ENCODE results near the gene TPD52L2. TPM values are rescaled to one million over a fixed set of nuclear protein-coding genes. Genes with fewer than 3 reads are reported as not detected.

The TPD52L2 gene
- total RNA-seq, 1 donor from 2014 or later: 141 TPM

GRCh38 chr20:63858393-63859165, 6.5 kb upstream of the TPD52L2 start:
- H3K4me3 Mint-ChIP-seq (ENCODE audit: unreplicated experiment): peak overlapping the region; percentile 22

DNA sequence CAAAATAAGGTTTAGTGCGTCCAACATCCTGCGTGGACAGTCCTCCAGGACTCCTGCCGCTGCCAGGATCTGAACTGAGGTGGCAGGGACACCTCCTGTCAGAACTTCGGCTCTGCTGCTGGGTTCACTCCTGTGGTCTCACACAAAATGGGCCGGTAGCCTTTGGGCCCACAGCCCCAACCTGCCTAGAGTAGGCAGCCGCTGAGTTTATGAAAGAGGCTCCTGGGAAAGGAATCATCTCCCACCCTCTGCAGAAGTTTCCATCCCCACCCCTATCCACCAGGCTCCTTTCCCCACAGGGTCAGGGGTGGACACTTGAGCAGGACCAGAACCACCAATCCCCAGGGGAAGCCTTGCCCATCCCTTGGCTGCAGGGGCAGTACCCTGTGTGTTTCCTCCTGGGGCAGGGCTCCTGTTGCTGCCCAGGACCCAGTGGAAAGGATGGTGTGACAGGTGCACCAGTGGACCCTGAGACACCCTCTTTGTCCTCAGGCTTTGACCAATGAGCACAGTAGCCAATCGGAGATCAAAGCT, 5.8 kb upstream of the TPD52L2 start:
- H3K27ac Mint-ChIP-seq (ENCODE audit: unreplicated experiment): peak overlapping the region; percentile 41
- no peak for TF ChIP-seq CTCF (IDR thresholded peaks at IDR 0.05)
- peaks cover 33% of the 10 kb centered on the region for H3K4me1 Mint-ChIP-seq (ENCODE audit: low read depth)
- DNase-seq (ENCODE audit: low spot score): no peak
- H3K9me3 Mint-ChIP-seq (ENCODE audit: low read depth): no peaks in the 10 kb centered on the region
- H3K27me3 Mint-ChIP-seq (ENCODE audit: low read depth): no peaks in the 10 kb centered on the region
- peaks cover 2% of the 10 kb centered on the region for H3K36me3 Mint-ChIP-seq (ENCODE audit: low read depth)
- H3K4me3 Mint-ChIP-seq (ENCODE audit: unreplicated experiment): no peak overlapping the region

More at GRCh38 chr20:63858393-63859165, 6.5 kb upstream of the TPD52L2 start:
- Mint-ChIP-seq H3K4me1 (ENCODE audit: low read depth) (peaks cover 27% of the 10 kb centered on the region), H3K27ac (ENCODE audit: unreplicated experiment) (peak overlapping the region; percentile 51), H3K36me3 (ENCODE audit: low read depth) (peaks cover 2% of the 10 kb centered on the region), H3K9me3 (ENCODE audit: low read depth) (no peaks in the 10 kb centered on the region), H3K27me3 (ENCODE audit: low read depth) (no peaks in the 10 kb centered on the region)
- no peak for DNase-seq (ENCODE audit: low spot score)
- peak; percentile 73 for TF ChIP-seq CTCF (IDR thresholded peaks at IDR 0.05)

DNA sequence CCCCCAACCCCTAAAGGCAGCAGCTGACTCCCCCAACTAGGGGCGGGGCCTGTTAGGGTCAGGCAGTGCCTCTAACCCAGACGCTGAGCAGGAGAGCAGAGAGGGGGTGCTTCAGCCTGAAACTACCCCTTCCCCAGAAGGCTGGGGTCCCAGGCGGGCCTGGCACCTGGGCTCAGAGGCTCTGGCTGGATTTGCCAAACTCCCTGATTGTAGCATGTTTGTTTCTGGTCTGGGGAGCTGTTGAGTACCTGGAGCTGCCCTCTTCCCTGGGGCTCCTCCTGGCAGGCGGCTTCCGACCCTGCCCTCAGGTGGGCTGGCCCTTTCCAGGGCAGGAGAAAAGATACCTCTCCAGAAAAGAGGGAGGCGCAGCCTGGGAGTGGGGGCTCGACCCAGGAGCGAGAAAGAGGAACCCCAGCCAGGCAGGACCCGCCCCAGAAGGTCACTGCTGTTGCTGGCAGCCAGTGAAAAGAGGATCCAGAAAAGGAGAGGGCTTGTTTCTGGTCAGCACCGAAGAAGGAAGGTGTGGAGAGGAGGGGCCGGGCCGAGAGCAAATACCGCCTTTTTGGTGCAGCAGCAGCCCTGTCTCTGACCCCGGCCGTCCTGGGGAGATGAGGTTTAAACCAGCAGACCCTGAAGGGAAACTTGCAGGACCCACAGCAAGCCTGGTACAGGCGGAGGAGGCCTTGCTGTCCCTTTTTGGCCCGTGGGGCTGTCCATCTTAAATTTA, 4.6 kb upstream of the TPD52L2 start:
- Mint-ChIP-seq H3K4me3 (ENCODE audit: unreplicated experiment) (no peak overlapping the region), H3K9me3 (ENCODE audit: low read depth) (no peaks in the 10 kb centered on the region), H3K27ac (ENCODE audit: unreplicated experiment) (no peak overlapping the region)

DNA sequence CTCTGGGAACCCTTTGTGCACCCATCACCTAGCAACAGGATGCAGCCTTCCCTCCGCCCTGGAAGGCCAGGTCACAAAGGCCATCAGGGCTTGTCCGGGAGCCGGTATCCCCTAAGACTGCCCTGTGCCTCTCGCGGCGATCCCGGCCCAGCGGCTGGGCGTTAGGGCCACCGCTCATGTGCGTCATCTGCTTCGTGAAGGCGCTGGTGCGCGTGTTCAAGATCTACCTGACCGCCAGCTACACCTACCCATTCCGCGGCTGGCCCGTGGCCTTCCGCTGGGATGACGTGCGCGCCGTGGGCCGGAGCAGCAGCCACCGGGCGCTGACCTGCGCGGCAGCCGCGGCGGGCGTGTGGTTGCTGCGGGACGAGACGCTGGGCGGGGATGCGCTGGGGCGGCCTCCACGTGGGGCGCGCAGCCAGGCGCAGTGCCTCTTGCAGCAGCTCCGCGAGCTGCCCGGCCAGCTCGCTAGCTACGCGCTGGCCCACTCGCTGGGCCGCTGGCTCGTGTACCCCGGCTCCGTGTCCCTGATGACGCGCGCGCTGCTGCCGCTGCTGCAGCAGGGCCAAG, 3.6 kb upstream of the TPD52L2 start, which contains the start of gene ABHD16B:
Gene ABHD16B, plus strand, starts transcription at position 134 of the 570 bp plus-strand sequence. Its CDS starts 43 bp downstream, at position 177.
- H3K27ac Mint-ChIP-seq (ENCODE audit: unreplicated experiment): no peak within 1 kb of the TSS
- no peak for TF ChIP-seq CTCF (IDR thresholded peaks at IDR 0.05)
- peaks cover 40% of the 10 kb centered on the region for H3K4me1 Mint-ChIP-seq (ENCODE audit: low read depth)
- H3K9me3 Mint-ChIP-seq (ENCODE audit: low read depth): no peaks in the 10 kb centered on the region
- H3K27me3 Mint-ChIP-seq (ENCODE audit: low read depth): no peaks in the 10 kb centered on the region
- no peak for DNase-seq (ENCODE audit: low spot score)
- no peak within 1 kb of the TSS for H3K4me3 Mint-ChIP-seq (ENCODE audit: unreplicated experiment)
- H3K36me3 Mint-ChIP-seq (ENCODE audit: low read depth): peaks cover 2% of the 10 kb centered on the region

More for the DNA sequence above, 4.6 kb upstream of the TPD52L2 start:
- no peaks in the 10 kb centered on the region for H3K27me3 Mint-ChIP-seq (ENCODE audit: low read depth)
- H3K36me3 Mint-ChIP-seq (ENCODE audit: low read depth): peaks cover 2% of the 10 kb centered on the region
- peaks cover 32% of the 10 kb centered on the region for H3K4me1 Mint-ChIP-seq (ENCODE audit: low read depth)
- TF ChIP-seq CTCF (IDR thresholded peaks at IDR 0.05): no peak
- DNase-seq (ENCODE audit: low spot score): no peak
